ENCODE measurements around the gene KIF4A. TPM values are rescaled to one million over a fixed set of nuclear protein-coding genes. Genes with fewer than 3 reads are reported as not detected.

KIF4A gene
- total RNA-seq, 1 donor from 2014 or later: 0.24 TPM

Other genes with a start within 250 kb of the KIF4A start
- 0.96 TPM for gene AWAT2, start 240.2 kb upstream of the KIF4A start, total RNA-seq (ENCODE audit: insufficient read depth, low replicate concordance)
- gene OTUD6A, start 227.6 kb upstream of the KIF4A start, total RNA-seq (ENCODE audit: insufficient read depth, low replicate concordance): not detected
- gene IGBP1, start 156.7 kb upstream of the KIF4A start, total RNA-seq (ENCODE audit: insufficient read depth, low replicate concordance): 58.7 TPM
- 0.96 TPM for gene DGAT2L6, start 112.6 kb upstream of the KIF4A start, total RNA-seq (ENCODE audit: insufficient read depth, low replicate concordance)
- not detected for gene AWAT1, start 55.4 kb upstream of the KIF4A start, total RNA-seq (ENCODE audit: insufficient read depth, low replicate concordance)
- 0.48 TPM for gene P2RY4, start 29.9 kb upstream of the KIF4A start, total RNA-seq (ENCODE audit: insufficient read depth, low replicate concordance)
- gene ARR3, start 21.8 kb upstream of the KIF4A start, total RNA-seq (ENCODE audit: insufficient read depth, low replicate concordance): not detected
- gene RAB41, start 7.9 kb upstream of the KIF4A start, total RNA-seq (ENCODE audit: insufficient read depth, low replicate concordance): not detected
- 22.1 TPM for gene PDZD11, start 177 bp upstream of the KIF4A start, total RNA-seq (ENCODE audit: insufficient read depth, low replicate concordance)
- 0.72 TPM for gene GDPD2, start 133.2 kb downstream of the KIF4A start, total RNA-seq (ENCODE audit: insufficient read depth, low replicate concordance)
- gene DLG3, start 154.7 kb downstream of the KIF4A start, total RNA-seq (ENCODE audit: insufficient read depth, low replicate concordance): 19.5 TPM

All from umbilical cord (tissue), 1 donor.